Neural cell (in vitro differentiated cells): ENCODE data around the gene JPT1.

Experiments
- CTCF ChIP-seq: fragments of 450-650 bp; IDR thresholded peaks from 2 replicates; pipeline ENCODE4 v1.5.1; 2014; ENCODE audit warnings: antibody characterized with exemption, mild to moderate bottlenecking, moderate library complexity; ENCODE audit not compliant: poor library complexity, severe bottlenecking
- POLR2AphosphoS5 ChIP-seq: IDR thresholded peaks from 2 replicates; pipeline ENCODE4 v1.6.1; 2012

GRCh38 chr17:75155191-75155601 lies 884 bp upstream of the JPT1 start:
- TF ChIP-seq CTCF (no peak), POLR2AphosphoS5 (no peak)
